H1 (cell line): ENCODE data around the gene HOXD11. TPM values are rescaled to one million over a fixed set of nuclear protein-coding genes. Genes with fewer than 3 reads are reported as not detected.
A peak's percentile ranks its signal among the peaks of the same experiment; 100 is the strongest.

Experiments used
- CTCF ChIA-PET: fragments of 300-600 bp; sonication (Branson Sonifier 250); formaldehyde crosslinking; loops from one replicate; lab custom pipeline; 2021; ENCODE audit not compliant: partially characterized antibody; lab: Charles Lee
- POLR2A ChIA-PET: fragments of 300-600 bp; sonication (Branson Sonifier 250); formaldehyde crosslinking; loops from one replicate; lab custom pipeline; 2021; ENCODE audit warnings: inconsistent platforms; ENCODE audit not compliant: partially characterized antibody; lab: Charles Lee
- DNase-seq, 2 experiments: peaks; one replicate each; pipeline versions ENCODE4 v3.0.0 to v3.0.0-alpha.2; 2010 to 2022; ENCODE audit warnings: low spot score in 2 of 2, low read depth in 1 of 2, mixed read lengths in 1 of 2
- FAIRE-seq: peaks from 2 replicates; lab custom pipeline; 2011; peaks lifted over from hg19 to GRCh38; lab: Jason Lieb, UNC
- H2AFZ ChIP-seq: 2 replicates; pipeline ENCODE4 v1.8.1; 2012; ENCODE audit warnings: low read length, inconsistent platforms
- H2AK5ac ChIP-seq: 2 replicates; pipeline ENCODE4 v1.6.1; 2013; ENCODE audit warnings: low read depth, low read length
- H2BK120ac ChIP-seq: replicated peaks from 2 replicates; pipeline ENCODE3; 2013; ENCODE audit warnings: low read depth, low read length, inconsistent platforms
- H2BK12ac ChIP-seq: 2 replicates; pipeline ENCODE4 v1.6.1; 2013; ENCODE audit warnings: low read depth, low read length
- H2BK15ac ChIP-seq: 2 replicates; pipeline ENCODE4 v1.6.1; 2013; ENCODE audit warnings: low read length
- H2BK20ac ChIP-seq: 2 replicates; pipeline ENCODE4 v1.6.1; 2013; ENCODE audit warnings: low read length
- H2BK5ac ChIP-seq: 2 replicates; pipeline ENCODE4 v1.6.1; 2013; ENCODE audit warnings: low read depth, low read length
- H3K14ac ChIP-seq: 2 replicates; pipeline ENCODE4 v1.6.1; 2013; ENCODE audit warnings: inconsistent platforms; ENCODE audit not compliant: insufficient read length
- H3K18ac ChIP-seq: 2 replicates; pipeline ENCODE4 v1.6.1; 2013; ENCODE audit warnings: low read length; ENCODE audit errors: extremely low read depth
- H3K23ac ChIP-seq: 2 replicates; pipeline ENCODE4 v1.6.1; 2013; ENCODE audit warnings: inconsistent platforms; ENCODE audit not compliant: insufficient read length
- H3K23me2 ChIP-seq: 2 replicates; pipeline ENCODE4 v1.6.1; 2013; ENCODE audit warnings: low read depth, low read length
- H3K27ac ChIP-seq: 2 replicates; pipeline ENCODE4 v1.6.1; 2011; ENCODE audit warnings: low read depth, low read length, inconsistent platforms
- H3K27me3 ChIP-seq, 4 experiments: replicated peaks in 1 of 4; 1 replicate in 1 of 4; 2 replicates in 3 of 4; pipeline versions ENCODE4 v1.6.1 to v1.8.1; 2011 to 2013; ENCODE audit warnings: low read length in 3 of 4, mild to moderate bottlenecking in 3 of 4, inconsistent platforms in 2 of 4, mixed read lengths in 2 of 4, moderate library complexity in 1 of 4; ENCODE audit not compliant: control insufficient read depth in 3 of 4, insufficient read depth in 3 of 4; ENCODE audit errors: extremely low read depth in 1 of 4
- H3K36me3 ChIP-seq, 4 experiments: 2 replicates each; pipeline versions ENCODE4 v1.6.1 to v1.8.1; 2011 to 2013; ENCODE audit warnings: mild to moderate bottlenecking in 4 of 4, low read length in 3 of 4, moderate library complexity in 2 of 4, control low read depth in 1 of 4, inconsistent platforms in 1 of 4; ENCODE audit not compliant: insufficient read depth in 4 of 4, control insufficient read depth in 2 of 4
- H3K4ac ChIP-seq: replicated peaks from 2 replicates; pipeline ENCODE3; 2013; ENCODE audit warnings: low read length, low read depth, mixed read lengths, inconsistent platforms; ENCODE audit not compliant: insufficient read length
- H3K4me1 ChIP-seq, 4 experiments: replicated peaks in 1 of 4; 1 replicate in 1 of 4; 2 replicates in 3 of 4; pipeline versions ENCODE4 v1.6.1 to v1.8.1; 2011 to 2013; ENCODE audit warnings: low read length in 3 of 4, inconsistent platforms in 2 of 4, mixed read lengths in 1 of 4; ENCODE audit not compliant: insufficient read depth in 4 of 4, control insufficient read depth in 3 of 4
- H3K4me2 ChIP-seq, 2 experiments: 2 replicates each; pipeline versions ENCODE4 v1.6.1 to v1.8.1; 2011 to 2013; ENCODE audit warnings: low read depth in 2 of 2, low read length in 2 of 2, control low read depth in 1 of 2, inconsistent platforms in 1 of 2, mild to moderate bottlenecking in 1 of 2; ENCODE audit not compliant: insufficient read depth in 1 of 2
- H3K4me3 ChIP-seq, 4 experiments: fragments of 200-600, 300-600 bp in 1 of 4; sonication (generic), shearing (Covaris generic), sonication (Bioruptor Twin) in 1 of 4; 2 replicates each; pipeline versions ENCODE4 v1.5.1 to v1.8.1; 2011 to 2016; ENCODE audit warnings: low read length in 4 of 4, low read depth in 3 of 4, control low read depth in 2 of 4, inconsistent platforms in 2 of 4, mild to moderate bottlenecking in 2 of 4, mixed read lengths in 1 of 4, moderate library complexity in 1 of 4; ENCODE audit not compliant: insufficient read depth in 2 of 4; ENCODE audit errors: extremely low read depth in 1 of 4
- H3K56ac ChIP-seq: replicated peaks from 2 replicates; pipeline ENCODE3; 2013; ENCODE audit warnings: low read depth, mild to moderate bottlenecking, mixed read lengths, low read length, inconsistent platforms; ENCODE audit not compliant: insufficient read length
- H3K79me1 ChIP-seq: 2 replicates; pipeline ENCODE4 v1.6.1; 2013; ENCODE audit warnings: low read depth, low read length, control low read depth
- H3K79me2 ChIP-seq, 2 experiments: 2 replicates each; pipeline versions ENCODE4 v1.6.1 to v1.8.1; 2012 to 2013; ENCODE audit warnings: low read length in 2 of 2, mild to moderate bottlenecking in 2 of 2, inconsistent platforms in 1 of 2; ENCODE audit not compliant: insufficient read depth in 2 of 2, control insufficient read depth in 1 of 2
- H3K9ac ChIP-seq, 4 experiments: replicated peaks in 1 of 4; 1 replicate in 1 of 4; 2 replicates in 3 of 4; pipeline versions ENCODE4 v1.6.1 to v1.8.1; 2011 to 2013; ENCODE audit warnings: low read depth in 3 of 4, low read length in 3 of 4, control low read depth in 2 of 4, mild to moderate bottlenecking in 2 of 4, moderate library complexity in 2 of 4, inconsistent platforms in 1 of 4; ENCODE audit errors: extremely low read depth in 1 of 4
- H3K9me3 ChIP-seq, 2 experiments: 2 replicates each; pipeline versions ENCODE4 v1.6.1 to v1.8.1; 2012 to 2013; ENCODE audit warnings: mild to moderate bottlenecking in 2 of 2, moderate library complexity in 2 of 2, control low read depth in 1 of 2, inconsistent platforms in 1 of 2, low read depth in 1 of 2, low read length in 1 of 2, mixed read lengths in 1 of 2; ENCODE audit not compliant: insufficient read depth in 2 of 2
- H4K20me1 ChIP-seq, 2 experiments: replicated peaks in 1 of 2; 2 replicates each; pipeline versions ENCODE3 to v1.8.1; 2011 to 2013; ENCODE audit warnings: inconsistent platforms in 2 of 2, low read length in 2 of 2, mild to moderate bottlenecking in 1 of 2; ENCODE audit not compliant: insufficient read depth in 2 of 2, control insufficient read depth in 1 of 2
- H4K5ac ChIP-seq: 2 replicates; pipeline ENCODE4 v1.6.1; 2013; ENCODE audit warnings: low read length, low read depth, mixed read lengths, inconsistent platforms; ENCODE audit not compliant: insufficient read length
- H4K8ac ChIP-seq: 2 replicates; pipeline ENCODE4 v1.8.0; 2013; ENCODE audit warnings: mild to moderate bottlenecking, moderate library complexity, low read length, inconsistent platforms; ENCODE audit not compliant: insufficient read depth; ENCODE audit errors: extremely low read depth
- H4K91ac ChIP-seq: replicated peaks from 2 replicates; pipeline ENCODE3; 2013; ENCODE audit warnings: low read length, mixed read lengths, inconsistent platforms; ENCODE audit not compliant: insufficient read length
- CBX8 ChIP-seq: fragments of 300-800, 300-1000 bp; sonication (generic); IDR thresholded peaks from 2 replicates; pipeline ENCODE4 v1.7.1; 2016; ENCODE audit warnings: low read depth, low read length, borderline replicate concordance
- EZH2 ChIP-seq: fragments of 200-600 bp; sonication (generic); IDR thresholded peaks from 2 replicates; pipeline ENCODE4 v1.7.1; 2012; ENCODE audit warnings: low read depth, mild to moderate bottlenecking, moderate library complexity, low read length, inconsistent platforms; ENCODE audit not compliant: severe bottlenecking
- KDM5A ChIP-seq: fragments of 200-600 bp; IDR thresholded peaks from 2 replicates; pipeline ENCODE4 v1.7.1; 2012; ENCODE audit warnings: mild to moderate bottlenecking, low read length, inconsistent platforms, mixed read lengths
- RFX5 ChIP-seq: IDR thresholded peaks from 2 replicates; pipeline ENCODE4 v1.6.1; 2011; ENCODE audit warnings: low read depth, low read length, improper control_type of control experiment, borderline replicate concordance
- RNF2 ChIP-seq: fragments of 200-900, 300-1000 bp; sonication (generic); IDR thresholded peaks from 2 replicates; pipeline ENCODE4 v1.7.1; 2016; ENCODE audit warnings: borderline replicate concordance, low read depth, mild to moderate bottlenecking, antibody characterized with exemption, low read length; ENCODE audit not compliant: poor library complexity, severe bottlenecking; ENCODE audit errors: missing control alignments
- SUZ12 ChIP-seq: fragments of 200-600 bp; sonication (generic); IDR thresholded peaks from 2 replicates; pipeline ENCODE4 v1.6.1; 2012; ENCODE audit warnings: mild to moderate bottlenecking, inconsistent platforms, low read length, moderate library complexity, mixed read lengths
- WGBS, 2 experiments: shearing (Covaris generic) in 1 of 2; methylation state at CpG; one replicate each; pipeline versions ENCODE4 v1.1.6 to v1.1.7; 2013 to 2015; ENCODE audit warnings: low lambda C conversion rate in 2 of 2, mixed read lengths in 2 of 2, inconsistent platforms in 1 of 2, low coverage in 1 of 2, missing lambda C conversion rate in 1 of 2; ENCODE audit not compliant: insufficient replicate concordance in 2 of 2, insufficient coverage in 1 of 2, insufficient read length in 1 of 2; ENCODE audit errors: extremely low coverage in 1 of 2, missing lambda C conversion rate in 1 of 2; 5-methylcytosine and 5-hydroxymethylcytosine counted together
- polyA plus RNA-seq, 7 experiments: library from polyadenylated mRNA; depleted of rRNA in 3 of 7; stranded (reverse) in 5 of 7; unstranded in 2 of 7; fragments of >200 nt in 5 of 7; fragments of 200-250 nt in 2 of 7; gene quantifications; 1 replicate in 5 of 7; 2 replicates in 1 of 7; 4 replicates in 1 of 7; pipeline versions ENCODE4 v1.2.1 to v1.2.3, GENCODE V29; 2011 to 2013; ENCODE audit warnings: missing spikeins in 2 of 7, mixed read lengths in 2 of 7
- total RNA-seq: library from RNA; stranded (reverse); fragmentation: NEBNext Ultra II Directional; extraction: Animal tissue kit (Norgen Biotek cat#: 25700); gene quantifications from 2 replicates; pipeline ENCODE4 v1.2.1, GENCODE V29; 2021

Gene HOXD11
- total and polyA plus RNA-seq, 2 of the 8 experiments (the other 6 are each of a cell fraction or from before 2014, with no cell fraction given): not detected

GRCh38 chr2:176132205-176133171, 25.4 kb downstream of the HOXD11 start:
- Histone ChIP-seq H2AFZ (no peak overlapping the region), H3K23ac (no peak overlapping the region), H3K79me1 (no peaks in the 10 kb centered on the region), H3K27ac (no peak overlapping the region), H2BK120ac (no peak overlapping the region), H2BK5ac (no peak overlapping the region), H3K23me2 (peaks cover 3% of the 10 kb centered on the region; the same call in 1 of the 2 replicates), H2BK12ac (no peak overlapping the region; the same call in 1 of the 2 replicates), H3K27me3 (peaks cover 92 to 100% (median 99%) of the 10 kb centered on the region in 4 experiments), H4K91ac (no peak overlapping the region), H2AK5ac (no peak overlapping the region), H3K4me3 (no peak overlapping the region), H3K9ac (no peak overlapping the region), H3K56ac (no peak overlapping the region), H4K5ac (no peak overlapping the region), H3K14ac (no peak overlapping the region), H3K4me1 (peaks cover 3 to 16% (median 5%) of the 10 kb centered on the region in 4 experiments), H2BK15ac (no peak overlapping the region), H3K4ac (no peak overlapping the region), H4K20me1 (peaks cover 14 to 31% of the 10 kb centered on the region in 2 experiments), H3K79me2 (no peaks in the 10 kb centered on the region), H3K18ac (no peak overlapping the region), H3K9me3 (no peaks in the 10 kb centered on the region), H3K36me3 (peaks cover 0 to 19% (median 0%) of the 10 kb centered on the region in 4 experiments; a peak in 1 of 8 replicates), H3K4me2 (0 out of 4 replicates have a peak overlapping the region, but pooled peaks of 1 of the 2 experiments have one; percentile 18), H2BK20ac (no peak overlapping the region), H4K8ac (no peak overlapping the region)
- TF ChIP-seq RFX5: no peak
- peak; percentile 96 for TF ChIP-seq EZH2
- 0 out of 2 replicates have a peak, but pooled peaks have one; percentile 57 for TF ChIP-seq CBX8
- TF ChIP-seq KDM5A: no peak
- TF ChIP-seq SUZ12: peak; percentile 88
- peak; percentile 99 for TF ChIP-seq RNF2
- FAIRE-seq (no peak), DNase-seq (peak in 1 of 2 experiments; percentile 45)
- POLR2A ChIA-PET: no interaction called here
- CTCF ChIA-PET: interaction anchor here (0.6 to 4.5 kb wide), 18 partner anchors 9 to 717 kb away, joined by 3 to 30 read pairs (median 5); partner anchors contain the start of genes HOXD10 and HOXD4
- 11% methylated on average over 31 of the region's 33 CpGs; no CpG with 5 or more reads in 1 of the 2 experiments for WGBS, 2 experiments
